Spleen (tissue), 11 donors: ENCODE results near the gene TOGARAM1. TPM values are rescaled to one million over a fixed set of nuclear protein-coding genes. Genes with fewer than 3 reads are reported as not detected.

ENCODE experiments used
- DNase-seq: peaks from one replicate; pipeline ENCODE4 v3.0.0-alpha.2; 2020
- H3K27ac ChIP-seq, 8 donors: fragments of 200-600 bp; sonication (generic) in 7 of 8; 1 replicate in 4 of 8; 2 replicates in 4 of 8; pipeline versions ENCODE4 v1.5.0 to v1.8.0; 2016 to 2021; ENCODE audit warnings: inconsistent platforms in 4 of 8, mild to moderate bottlenecking in 4 of 8, moderate library complexity in 1 of 8
- H3K27me3 ChIP-seq, 7 donors: fragments of 200-600 bp; sonication (generic) in 6 of 7; replicated peaks in 1 of 7; 1 replicate in 4 of 7; 2 replicates in 3 of 7; pipeline versions ENCODE4 v1.5.0 to v1.8.0; 2016 to 2021; ENCODE audit warnings: inconsistent platforms in 3 of 7, mild to moderate bottlenecking in 1 of 7
- H3K36me3 ChIP-seq, 6 donors: fragments of 200-600 bp; sonication (generic) in 5 of 6; 1 replicate in 4 of 6; 2 replicates in 2 of 6; pipeline versions ENCODE4 v1.5.0 to v1.8.0; 2016 to 2021; ENCODE audit warnings: inconsistent platforms in 2 of 6
- H3K4me1 ChIP-seq, 6 donors: fragments of 200-600 bp; sonication (generic) in 5 of 6; 1 replicate in 3 of 6; 2 replicates in 3 of 6; pipeline versions ENCODE4 v1.5.0 to v1.8.0; 2016 to 2021; ENCODE audit warnings: inconsistent platforms in 3 of 6
- H3K4me3 ChIP-seq, 8 donors: fragments of 200-600 bp; sonication (generic) in 7 of 8; 1 replicate in 4 of 8; 2 replicates in 4 of 8; pipeline versions ENCODE4 v1.5.0 to v1.8.0; 2016 to 2021; ENCODE audit warnings: inconsistent platforms in 4 of 8, mild to moderate bottlenecking in 4 of 8, moderate library complexity in 2 of 8
- H3K9me3 ChIP-seq, 8 donors: fragments of 200-600 bp; sonication (generic) in 7 of 8; 1 replicate in 4 of 8; 2 replicates in 4 of 8; pipeline versions ENCODE4 v1.5.0 to v1.8.0; 2016 to 2021; ENCODE audit warnings: inconsistent platforms in 4 of 8
- POLR2A ChIP-seq, 3 donors: fragments of 450-650 bp; IDR thresholded peaks; one replicate each; pipeline ENCODE4 v1.5.1; 2017; ENCODE audit warnings: antibody characterized with exemption in 3 of 3, mild to moderate bottlenecking in 1 of 3
- POLR2AphosphoS5 ChIP-seq, 3 donors: sonication (generic); formaldehyde crosslinking; IDR thresholded peaks; one replicate each; pipeline ENCODE4 v1.5.1; 2017; ENCODE audit warnings: antibody characterized with exemption in 3 of 3
- WGBS, 5 donors: extraction: QIAGEN DNeasy Blood & Tissue Kit in 3 of 5; methylation state at CpG; one replicate each; pipeline versions ENCODE4 v1.1.5 to v1.1.7; 2013 to 2018; 5-methylcytosine and 5-hydroxymethylcytosine counted together
- intact Hi-C: fragments of 100-400 bp; cut with DNase I; formaldehyde crosslinking; loops from one replicate; pipeline ENCODE4 v1.15.0; 2023; ENCODE audit warnings: low total_unique reads
- polyA plus RNA-seq, 3 donors: library from polyadenylated mRNA; stranded (reverse); fragments of 200-250 nt; gene quantifications; one replicate each; pipeline ENCODE4 v1.2.1, GENCODE V29; 2013
- total RNA-seq, 7 donors: library from RNA; depleted of rRNA in 3 of 7; stranded (reverse); fragments of >200 nt in 3 of 7; fragmentation: NEBNext Ultra II Directional in 4 of 7; extraction: Animal tissue kit (Norgen Biotek cat#: 25700) in 4 of 7; gene quantifications; one replicate each; pipeline versions ENCODE4 v1.1.0 to v1.2.1, GENCODE V29; 2016 to 2021
- TF ChIP-seq, protein P1 (sequence below), 11 experiments: fragments of 200-600 bp in 7 of 11; fragments of 450-650 bp in 4 of 11; sonication (generic) in 4 of 11; IDR thresholded peaks in 8 of 11; conservative IDR thresholded peaks in 3 of 11; 1 replicate in 7 of 11; 2 replicates in 4 of 11; pipeline versions ENCODE4 v1.4.0 to v1.8.0; 2016 to 2021; ENCODE audit warnings: antibody characterized with exemption in 11 of 11, inconsistent platforms in 4 of 11, mild to moderate bottlenecking in 1 of 11
- donor health status: healthy with polysubstance abuse.
- donor health status: DM: no; HTN: no; CAD: no; lungs with moderate emphysema.
- donor health status: DM: no; HTN: no; CAD: no.
- donor health status: Bipolar disorder and iron deficiency.
- donor health status: healthy.
- donor health status: DM: no; HTN: no; CAD: no.
- donor health status: DM: yes; HTN: yes; CAD: no.

Gene TOGARAM1
- total and polyA plus RNA-seq, 10 donors, result 3.1 to 37.3 (median 17.2) TPM

DNA sequence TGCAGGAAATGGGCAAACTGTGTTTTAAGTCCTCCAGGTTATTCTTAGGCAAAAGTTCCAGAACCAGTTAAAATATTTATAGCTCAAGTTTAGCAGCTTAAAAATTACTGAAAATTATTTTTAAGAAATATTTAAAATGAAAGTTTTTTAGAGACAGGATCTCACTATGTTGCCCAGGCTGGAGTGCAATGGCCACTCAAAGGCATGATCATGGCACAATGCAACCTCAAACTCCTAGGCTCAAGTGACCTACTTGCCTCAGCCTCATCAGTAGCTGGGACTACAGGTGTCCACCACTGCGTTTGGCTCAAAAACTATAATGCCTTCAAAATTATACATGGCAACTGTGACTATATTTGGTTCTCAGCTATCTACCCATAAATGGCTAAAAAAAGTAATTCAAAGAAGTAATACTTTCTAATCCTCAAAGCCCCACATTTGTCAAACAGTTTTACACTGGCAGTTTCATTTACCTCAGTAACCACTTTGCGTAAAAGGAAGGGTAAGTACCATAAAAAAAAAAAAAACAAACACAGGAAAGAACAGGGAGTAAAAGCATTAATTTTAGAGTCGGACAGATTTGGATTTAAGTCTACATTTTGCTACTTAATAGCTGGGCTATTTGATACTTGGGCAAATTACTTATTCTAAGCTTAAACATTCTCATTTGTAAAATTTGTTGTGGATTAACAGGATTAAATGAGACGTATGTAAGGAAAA lies 9.4 kb upstream of the TOGARAM1 start:
- 88 to 94% (median 93%) methylated on average over 4 of the region's 4 CpGs for WGBS, 5 donors
- DNase-seq, result no peak
- H3K4me3 ChIP-seq, result no peak overlapping the region
- peaks cover 0 to 2% (median 0%) of the 10 kb centered on the region in 8 donors for H3K9me3 ChIP-seq
- H3K27me3 ChIP-seq, result no peaks in the 10 kb centered on the region
- H3K27ac ChIP-seq, result no peak overlapping the region
- intact Hi-C loops, result no loop called here
- H3K36me3 ChIP-seq, result peaks cover 0 to 29% (median 3%) of the 10 kb centered on the region in 6 donors
- TF ChIP-seq POLR2AphosphoS5 (IDR thresholded peaks at IDR 0.05) (no peak), POLR2A (IDR thresholded peaks at IDR 0.05) (no peak)
- TF ChIP-seq, protein P1, sequence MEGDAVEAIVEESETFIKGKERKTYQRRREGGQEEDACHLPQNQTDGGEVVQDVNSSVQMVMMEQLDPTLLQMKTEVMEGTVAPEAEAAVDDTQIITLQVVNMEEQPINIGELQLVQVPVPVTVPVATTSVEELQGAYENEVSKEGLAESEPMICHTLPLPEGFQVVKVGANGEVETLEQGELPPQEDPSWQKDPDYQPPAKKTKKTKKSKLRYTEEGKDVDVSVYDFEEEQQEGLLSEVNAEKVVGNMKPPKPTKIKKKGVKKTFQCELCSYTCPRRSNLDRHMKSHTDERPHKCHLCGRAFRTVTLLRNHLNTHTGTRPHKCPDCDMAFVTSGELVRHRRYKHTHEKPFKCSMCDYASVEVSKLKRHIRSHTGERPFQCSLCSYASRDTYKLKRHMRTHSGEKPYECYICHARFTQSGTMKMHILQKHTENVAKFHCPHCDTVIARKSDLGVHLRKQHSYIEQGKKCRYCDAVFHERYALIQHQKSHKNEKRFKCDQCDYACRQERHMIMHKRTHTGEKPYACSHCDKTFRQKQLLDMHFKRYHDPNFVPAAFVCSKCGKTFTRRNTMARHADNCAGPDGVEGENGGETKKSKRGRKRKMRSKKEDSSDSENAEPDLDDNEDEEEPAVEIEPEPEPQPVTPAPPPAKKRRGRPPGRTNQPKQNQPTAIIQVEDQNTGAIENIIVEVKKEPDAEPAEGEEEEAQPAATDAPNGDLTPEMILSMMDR (IDR thresholded peaks at IDR 0.05 in 8 of 11, conservative IDR thresholded peaks at IDR 0.05 in 3 of 11), result no peak
- H3K4me1 ChIP-seq, result peaks cover 0 to 49% (median 23%) of the 10 kb centered on the region in 6 donors

DNA sequence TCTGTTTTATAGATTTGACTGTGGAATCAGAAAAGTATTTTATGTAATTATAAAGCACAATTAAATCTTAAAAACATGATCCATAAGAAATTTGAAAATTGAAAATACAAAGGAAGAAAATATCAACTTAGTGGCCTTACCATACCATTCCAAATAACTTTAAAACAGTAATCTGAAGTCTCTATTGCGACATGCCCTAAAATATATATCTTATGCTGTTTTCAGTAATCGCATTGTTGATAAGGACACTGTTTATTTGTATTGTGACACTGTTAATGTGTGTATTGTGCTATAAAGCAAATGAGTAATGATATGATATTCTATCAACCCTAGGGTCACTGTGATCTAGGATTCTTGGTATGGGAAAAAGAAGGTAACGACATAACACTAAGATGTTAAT lies 7.2 kb upstream of the TOGARAM1 start:
- 96 to 98% (median 97%) methylated on average over 3 of the region's 3 CpGs for WGBS, 5 donors
- no peak overlapping the region for H3K4me3 ChIP-seq
- no peaks in the 10 kb centered on the region for H3K9me3 ChIP-seq
- TF ChIP-seq POLR2A (IDR thresholded peaks at IDR 0.05) (no peak), POLR2AphosphoS5 (IDR thresholded peaks at IDR 0.05) (no peak)
- TF ChIP-seq, protein P1 (IDR thresholded peaks at IDR 0.05 in 8 of 11, conservative IDR thresholded peaks at IDR 0.05 in 3 of 11), result no peak
- H3K27me3 ChIP-seq, result no peaks in the 10 kb centered on the region
- no peak overlapping the region for H3K27ac ChIP-seq
- H3K4me1 ChIP-seq, result peaks cover 10 to 71% (median 45%) of the 10 kb centered on the region in 6 donors
- no peak for DNase-seq
- peaks cover 0 to 25% (median 3%) of the 10 kb centered on the region in 6 donors for H3K36me3 ChIP-seq
- intact Hi-C loops, result no loop called here

DNA sequence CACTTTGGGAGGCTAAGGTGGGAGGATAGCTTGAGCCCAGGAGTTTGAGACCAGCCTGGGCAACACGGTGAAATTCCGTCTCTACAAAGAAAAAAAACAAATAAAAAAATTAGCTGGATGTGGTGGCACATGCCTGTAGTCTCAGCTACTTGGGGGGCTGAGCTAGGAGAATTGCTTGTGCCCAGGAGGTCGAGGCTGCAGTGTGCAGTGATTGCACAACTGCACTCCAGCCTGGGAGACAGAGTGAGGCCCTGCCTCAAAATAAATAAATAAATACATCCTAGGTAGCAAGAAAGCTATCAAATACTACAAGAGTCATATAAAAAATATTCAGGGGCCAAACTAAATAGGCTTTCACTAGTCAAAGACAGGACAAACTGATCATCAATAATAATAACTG lies 6.5 kb upstream of the TOGARAM1 start:
- TF ChIP-seq POLR2A (IDR thresholded peaks at IDR 0.05) (no peak), POLR2AphosphoS5 (IDR thresholded peaks at IDR 0.05) (no peak)
- TF ChIP-seq, protein P1 (IDR thresholded peaks at IDR 0.05 in 8 of 11, conservative IDR thresholded peaks at IDR 0.05 in 3 of 11), result no peak
- no peaks in the 10 kb centered on the region for H3K27me3 ChIP-seq
- no peak overlapping the region for H3K27ac ChIP-seq
- peaks cover 0 to 25% (median 3%) of the 10 kb centered on the region in 6 donors for H3K36me3 ChIP-seq
- H3K4me3 ChIP-seq, result no peak overlapping the region
- intact Hi-C loops, result no loop called here
- 68 to 79% (median 75%) methylated on average over 3 of the region's 3 CpGs for WGBS, 5 donors
- peaks cover 17 to 79% (median 52%) of the 10 kb centered on the region in 6 donors for H3K4me1 ChIP-seq
- H3K9me3 ChIP-seq, result no peaks in the 10 kb centered on the region
- DNase-seq, result no peak

DNA sequence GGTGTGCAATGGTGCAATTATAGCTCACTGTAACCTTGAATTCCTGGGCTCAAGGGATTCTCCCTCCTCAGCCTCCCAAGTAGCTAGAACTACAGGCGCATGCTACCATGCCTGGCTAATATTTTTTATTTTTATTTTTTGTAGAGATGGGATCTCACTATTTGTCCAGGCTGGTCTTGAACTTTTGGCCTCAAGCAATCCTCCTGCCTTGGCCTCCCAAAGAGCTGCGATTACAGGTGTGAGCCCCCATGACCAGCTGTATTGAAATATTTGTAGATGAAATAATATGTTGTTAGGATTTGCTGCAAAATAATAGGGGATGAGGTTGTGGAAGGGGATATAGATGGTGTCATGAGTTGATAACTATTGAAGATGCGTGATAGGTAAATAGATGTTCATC lies 5.1 kb upstream of the TOGARAM1 start:
- H3K27ac ChIP-seq, result no peak overlapping the region
- intact Hi-C loops, result no loop called here
- TF ChIP-seq POLR2A (IDR thresholded peaks at IDR 0.05) (no peak), POLR2AphosphoS5 (IDR thresholded peaks at IDR 0.05) (no peak)
- TF ChIP-seq, protein P1 (IDR thresholded peaks at IDR 0.05 in 8 of 11, conservative IDR thresholded peaks at IDR 0.05 in 3 of 11), result no peak
- no peaks in the 10 kb centered on the region for H3K27me3 ChIP-seq
- H3K9me3 ChIP-seq, result no peaks in the 10 kb centered on the region
- WGBS, 5 donors, result 97 to 100% (median 97%) methylated on average over 3 of the region's 3 CpGs
- peaks cover 0 to 25% (median 3%) of the 10 kb centered on the region in 6 donors for H3K36me3 ChIP-seq
- peaks cover 17 to 87% (median 55%) of the 10 kb centered on the region in 6 donors for H3K4me1 ChIP-seq
- no peak for DNase-seq
- H3K4me3 ChIP-seq, result no peak overlapping the region
